Astrocyte (in vitro differentiated cells and primary cell): Measurements from ENCODE around the gene RALY. TPM values are rescaled to one million over a fixed set of nuclear protein-coding genes. Genes with fewer than 3 reads are reported as not detected.

Experiments used
- DNase-seq: peaks from one replicate; pipeline ENCODE4 v3.0.0-alpha.2; 2010; ENCODE audit warnings: low read depth
- FAIRE-seq: peaks from 2 replicates; lab custom pipeline; 2011; peaks lifted over from hg19 to GRCh38; lab: Jason Lieb, UNC
- H2AFZ ChIP-seq: 2 replicates; pipeline ENCODE4 v1.6.0; 2012; ENCODE audit warnings: low read depth, low read length, inconsistent platforms
- H3K27ac ChIP-seq: 2 replicates; pipeline ENCODE4 v1.5.1; 2011; ENCODE audit warnings: low read depth, low read length, inconsistent platforms
- H3K27me3 ChIP-seq: 2 replicates; pipeline ENCODE4 v1.6.0; 2011; ENCODE audit warnings: low read length, inconsistent platforms; ENCODE audit not compliant: insufficient read depth
- H3K36me3 ChIP-seq: 2 replicates; pipeline ENCODE4 v1.5.1; 2011; ENCODE audit warnings: low read length, inconsistent platforms; ENCODE audit not compliant: insufficient read depth
- H3K4me1 ChIP-seq: 2 replicates; pipeline ENCODE4 v1.5.1; 2011; ENCODE audit warnings: low read length, inconsistent platforms; ENCODE audit not compliant: insufficient read depth
- H3K4me2 ChIP-seq: 2 replicates; pipeline ENCODE4 v1.6.0; 2012; ENCODE audit warnings: low read length, inconsistent platforms
- H3K4me3 ChIP-seq: 2 replicates; pipeline ENCODE4 v1.5.1; 2011; ENCODE audit warnings: low read depth, mild to moderate bottlenecking, low read length, inconsistent platforms; ENCODE audit not compliant: insufficient read depth
- H3K79me2 ChIP-seq: 2 replicates; pipeline ENCODE4 v1.6.0; 2012; ENCODE audit warnings: mild to moderate bottlenecking, low read length, inconsistent platforms; ENCODE audit not compliant: insufficient read depth
- H3K9ac ChIP-seq: 2 replicates; pipeline ENCODE4 v1.6.0; 2012; ENCODE audit warnings: mild to moderate bottlenecking, low read length, inconsistent platforms
- H3K9me3 ChIP-seq: 2 replicates; pipeline ENCODE4 v1.5.1; 2012; ENCODE audit warnings: low read depth, mild to moderate bottlenecking, low read length, inconsistent platforms; ENCODE audit not compliant: insufficient read depth
- H4K20me1 ChIP-seq: 2 replicates; pipeline ENCODE4 v1.6.0; 2012; ENCODE audit warnings: low read length, inconsistent platforms; ENCODE audit not compliant: insufficient read depth
- H3K27ac Mint-ChIP-seq: one replicate; pipeline ENCODE4 v1.8.0; 2021; ENCODE audit warnings: mild to moderate bottlenecking, mixed read lengths; ENCODE audit not compliant: unreplicated experiment
- H3K27me3 Mint-ChIP-seq: one replicate; pipeline ENCODE4 v1.8.0; 2021; ENCODE audit warnings: low read depth, mixed read lengths; ENCODE audit not compliant: unreplicated experiment
- H3K36me3 Mint-ChIP-seq: one replicate; pipeline ENCODE4 v1.8.0; 2021; ENCODE audit warnings: low read depth, mixed read lengths; ENCODE audit not compliant: unreplicated experiment
- H3K4me1 Mint-ChIP-seq: one replicate; pipeline ENCODE4 v1.8.0; 2021; ENCODE audit warnings: low read depth, mixed read lengths; ENCODE audit not compliant: unreplicated experiment
- H3K4me3 Mint-ChIP-seq: one replicate; pipeline ENCODE4 v1.8.0; 2021; ENCODE audit warnings: mild to moderate bottlenecking, moderate library complexity, mixed read lengths; ENCODE audit not compliant: unreplicated experiment
- H3K9me3 Mint-ChIP-seq: one replicate; pipeline ENCODE4 v1.8.0; 2021; ENCODE audit warnings: mild to moderate bottlenecking, mixed read lengths; ENCODE audit not compliant: unreplicated experiment
- CTCF ChIP-seq: IDR thresholded peaks from 2 replicates; pipeline ENCODE4 v1.5.1; 2011; ENCODE audit warnings: low read depth, mild to moderate bottlenecking, inconsistent platforms, low read length, moderate library complexity; ENCODE audit not compliant: insufficient read depth
- EZH2 ChIP-seq: IDR thresholded peaks from 2 replicates; pipeline ENCODE4 v1.6.1; 2012; ENCODE audit warnings: mild to moderate bottlenecking, low read length, inconsistent platforms; ENCODE audit not compliant: insufficient read depth
- total RNA-seq: library from RNA; stranded (reverse); gene quantifications from 2 replicates; pipeline ENCODE4 v1.2.1, GENCODE V29; 2021

Gene RALY
- total RNA-seq, 1 donor from 2014 or later = 105 TPM

DNA sequence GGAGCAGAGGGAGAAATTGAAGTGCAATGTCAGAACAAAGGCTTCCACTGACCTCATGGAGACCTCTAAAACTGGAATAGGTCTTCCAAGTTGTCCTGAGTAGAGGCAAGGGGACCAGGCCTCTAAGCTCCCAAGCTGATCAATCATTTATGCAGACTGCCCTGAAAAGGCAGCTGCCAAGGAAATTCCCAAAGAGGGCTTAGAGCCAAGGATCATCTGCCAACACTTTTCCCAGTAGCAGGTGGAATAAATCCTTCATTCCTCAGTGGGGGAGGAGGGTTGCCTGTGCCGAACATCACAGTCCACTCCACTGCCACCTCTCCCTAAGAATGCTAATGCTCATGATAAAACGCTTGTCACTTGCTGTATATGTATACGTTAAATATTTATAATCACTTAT lies 29.3 kb upstream of the RALY start:
- no peaks in the 10 kb centered on the region for H3K4me1 ChIP-seq
- FAIRE-seq (no peak), DNase-seq (no peak)
- H3K9ac ChIP-seq = no peak overlapping the region
- Mint-ChIP-seq H3K9me3 (no peaks in the 10 kb centered on the region), H3K4me1 (no peaks in the 10 kb centered on the region), H3K4me3 (no peak overlapping the region), H3K27me3 (peaks cover 4% of the 10 kb centered on the region), H3K36me3 (no peaks in the 10 kb centered on the region), H3K27ac (no peak overlapping the region)
- H4K20me1 ChIP-seq = no peaks in the 10 kb centered on the region
- H3K4me2 ChIP-seq = no peak overlapping the region
- H3K27me3 ChIP-seq = peaks cover 3% of the 10 kb centered on the region
- no peak overlapping the region for H3K27ac ChIP-seq
- no peak for TF ChIP-seq CTCF
- no peak for TF ChIP-seq EZH2
- H3K36me3 ChIP-seq = no peaks in the 10 kb centered on the region
- no peak overlapping the region for H2AFZ ChIP-seq
- no peaks in the 10 kb centered on the region for H3K79me2 ChIP-seq
- no peaks in the 10 kb centered on the region for H3K9me3 ChIP-seq
- H3K4me3 ChIP-seq = no peak overlapping the region

- Histone ChIP-seq H2AFZ (no peak overlapping the region), H3K9me3 (no peaks in the 10 kb centered on the region), H3K27me3 (peaks cover 1% of the 10 kb centered on the region), H3K4me2 (no peak overlapping the region), H3K4me3 (no peak overlapping the region), H3K27ac (no peak overlapping the region), H4K20me1 (no peaks in the 10 kb centered on the region), H3K79me2 (no peaks in the 10 kb centered on the region), H3K4me1 (no peaks in the 10 kb centered on the region), H3K9ac (no peak overlapping the region), H3K36me3 (no peaks in the 10 kb centered on the region)
- DNase-seq (no peak), FAIRE-seq (no peak)
- Mint-ChIP-seq H3K4me3 (no peak overlapping the region), H3K27ac (peak overlapping the region; percentile 6), H3K36me3 (no peaks in the 10 kb centered on the region), H3K9me3 (no peaks in the 10 kb centered on the region), H3K27me3 (peaks cover 5% of the 10 kb centered on the region), H3K4me1 (no peaks in the 10 kb centered on the region)
- TF ChIP-seq CTCF = no peak
- TF ChIP-seq EZH2 = no peak
These were observed 26.6 kb upstream of the RALY start for GRCh38 chr20:33967126-33967525.

- TF ChIP-seq EZH2 = no peak
- no peak for TF ChIP-seq CTCF
- Histone ChIP-seq H3K4me2 (no peak overlapping the region), H3K4me1 (no peaks in the 10 kb centered on the region), H3K27ac (no peak overlapping the region), H3K36me3 (no peaks in the 10 kb centered on the region), H2AFZ (no peak overlapping the region), H3K27me3 (no peaks in the 10 kb centered on the region), H3K9ac (no peak overlapping the region), H3K4me3 (no peak overlapping the region), H3K9me3 (no peaks in the 10 kb centered on the region), H4K20me1 (no peaks in the 10 kb centered on the region), H3K79me2 (no peaks in the 10 kb centered on the region)
- Mint-ChIP-seq H3K36me3 (no peaks in the 10 kb centered on the region), H3K27me3 (peaks cover 6% of the 10 kb centered on the region), H3K4me1 (no peaks in the 10 kb centered on the region), H3K27ac (no peak overlapping the region), H3K4me3 (no peak overlapping the region), H3K9me3 (peaks cover 3% of the 10 kb centered on the region)
- FAIRE-seq (no peak), DNase-seq (no peak)
These were observed 24.1 kb upstream of the RALY start for GRCh38 chr20:33969563-33969962.
